Bone marrow (tissue), 2 donors: ENCODE results near the gene CNRIP1.
"Not testable (repeated sequence)": the region's sequence is repeated elsewhere in the genome, so short reads cannot be mapped to it uniquely, and the experiment has no call there.

ENCODE experiments used
- DNase-seq, 2 donors: peaks; one replicate each; lab custom pipeline; 2025; lab: John Stamatoyannopoulos, UW

Gene CNRIP1

GRCh38 chr2:68340226-68341061 is 20.7 kb upstream of the CNRIP1 start:
- DNase-seq = no peak

- no peak for DNase-seq
Measured at GRCh38 chr2:68336192-68336591, 16.4 kb upstream of the CNRIP1 start.

GRCh38 chr2:68333931-68334330 is 14.2 kb upstream of the CNRIP1 start:
- DNase-seq = no peak

- DNase-seq = no peak
Measured at GRCh38 chr2:68333009-68333408, 13.3 kb upstream of the CNRIP1 start.

- no peak for DNase-seq
Measured at GRCh38 chr2:68330691-68331090, 10.9 kb upstream of the CNRIP1 start.

GRCh38 chr2:68328901-68329300 is 9.2 kb upstream of the CNRIP1 start:
- DNase-seq = no peak

- no peak for DNase-seq
Measured at GRCh38 chr2:68325056-68325455, 5.3 kb upstream of the CNRIP1 start.

GRCh38 chr2:68320118-68320641 is 431 bp upstream of the CNRIP1 start:
- peak in 1 of 2 donors; percentile 17 for DNase-seq

- DNase-seq = peak in 1 of 2 donors; percentile 43
Measured at GRCh38 chr2:68318914-68319397, 793 bp downstream of the CNRIP1 start.

GRCh38 chr2:68317971-68318913 is 1.5 kb downstream of the CNRIP1 start:
- no peak for DNase-seq

- no peak for DNase-seq
Measured at GRCh38 chr2:68316111-68316510, 3.6 kb downstream of the CNRIP1 start.

GRCh38 chr2:68311033-68311432 is 8.7 kb downstream of the CNRIP1 start:
- no peak for DNase-seq

- DNase-seq = no peak
Measured at GRCh38 chr2:68309426-68309825, 10.3 kb downstream of the CNRIP1 start.

GRCh38 chr2:68303902-68304272 is 15.9 kb downstream of the CNRIP1 start:
- DNase-seq = not testable (repeated sequence)

GRCh38 chr2:68303033-68303901 is 16.5 kb downstream of the CNRIP1 start:
- no peak for DNase-seq

- no peak for DNase-seq
Measured at GRCh38 chr2:68302281-68302875, 17.4 kb downstream of the CNRIP1 start.

- DNase-seq = peak in 1 of 2 donors; percentile 83
Measured at GRCh38 chr2:68295516-68295915, 24.2 kb downstream of the CNRIP1 start.

GRCh38 chr2:68294913-68295312 is 24.8 kb downstream of the CNRIP1 start:
- no peak for DNase-seq

- DNase-seq = no peak
Measured at GRCh38 chr2:68294187-68294586, 25.6 kb downstream of the CNRIP1 start.

- no peak for DNase-seq
Measured at GRCh38 chr2:68293755-68294154, 26.0 kb downstream of the CNRIP1 start.

- no peak for DNase-seq
Measured at GRCh38 chr2:68293024-68293423, 26.7 kb downstream of the CNRIP1 start.
